NCI-H526 treated with DMSO at 0.1 percent for 48 hours (cell line): ENCODE data around the gene KRTAP19-4.
"Not testable (repeated sequence)": the region's sequence is repeated elsewhere in the genome, so short reads cannot be mapped to it uniquely, and the experiment has no call there.

ENCODE experiments used
- DNase-seq: peaks from one replicate; lab custom pipeline; 2025; lab: John Stamatoyannopoulos, UW

KRTAP19-4 gene

DNA sequence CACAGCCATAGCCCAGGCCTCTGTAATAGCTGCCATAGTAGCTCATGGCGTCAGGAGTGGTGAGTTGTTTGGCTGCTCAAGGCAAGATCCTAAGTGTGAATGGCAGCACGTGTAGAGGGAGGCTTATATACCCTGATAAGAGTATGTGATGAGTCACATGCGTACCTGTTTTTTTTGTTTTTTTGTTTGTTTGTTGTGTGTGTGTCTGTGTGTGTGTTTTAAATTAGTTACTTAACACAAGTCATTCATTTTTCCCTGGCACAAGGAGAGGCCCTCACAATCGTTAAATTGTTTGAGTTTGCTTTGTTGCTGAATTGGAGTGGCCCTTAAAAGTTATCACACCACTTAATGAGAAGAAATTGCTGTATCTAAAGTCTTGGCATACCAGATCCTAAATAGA is at the start of gene KRTAP19-4:
Gene KRTAP19-4 (minus strand): TSS at position 101 of the 400 bp plus-strand sequence. CDS start 55 bp downstream, at position 46.
- DNase-seq, result no peak

DNA sequence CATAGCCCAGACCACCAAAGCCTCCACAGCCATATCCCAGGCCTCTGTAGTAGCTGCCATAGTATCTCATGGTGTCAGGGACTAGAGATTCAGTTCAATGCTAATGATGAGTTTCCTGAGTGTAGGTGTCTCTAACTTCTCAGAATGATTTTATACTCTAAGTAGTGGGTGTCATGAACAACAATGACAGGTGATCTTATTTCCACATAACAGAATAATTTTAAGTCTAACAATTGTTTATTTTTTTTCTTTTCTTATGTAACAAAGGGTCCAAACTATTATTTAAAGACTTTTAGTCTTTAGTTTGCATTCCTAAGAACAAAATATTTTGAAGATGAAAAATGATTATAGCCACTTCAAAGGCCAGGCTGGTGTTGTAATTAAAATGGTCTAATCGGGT is 44.8 kb upstream of the KRTAP19-4 start, which contains the start of gene KRTAP19-6:
Gene KRTAP19-6 (minus strand): TSS at position 101 of the 400 bp plus-strand sequence. CDS start 31 bp downstream, at position 70.
- DNase-seq, result no peak

- no peak for DNase-seq
These were observed 21.9 kb upstream of the KRTAP19-4 start for GRCh38 chr21:30518876-30519275.

DNA sequence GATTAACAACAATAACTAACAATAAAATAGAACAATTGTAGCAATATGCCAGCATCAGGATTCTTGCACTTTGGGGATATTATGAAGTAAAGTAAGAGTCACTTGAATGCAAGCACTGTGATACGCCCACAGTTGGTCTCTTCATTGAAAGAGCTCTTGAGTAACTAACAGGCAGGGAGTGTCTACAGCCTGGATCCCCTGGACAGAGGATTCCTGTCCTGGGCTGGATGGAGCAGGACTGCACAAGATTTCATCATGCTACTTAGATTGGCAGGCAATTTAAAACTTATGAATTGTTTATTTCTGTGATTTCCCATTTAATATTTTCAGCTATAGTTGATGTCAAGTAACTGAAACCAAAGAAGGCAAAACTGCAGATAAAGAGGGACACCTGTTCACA is 18.7 kb upstream of the KRTAP19-4 start:
- no peak for DNase-seq

DNA sequence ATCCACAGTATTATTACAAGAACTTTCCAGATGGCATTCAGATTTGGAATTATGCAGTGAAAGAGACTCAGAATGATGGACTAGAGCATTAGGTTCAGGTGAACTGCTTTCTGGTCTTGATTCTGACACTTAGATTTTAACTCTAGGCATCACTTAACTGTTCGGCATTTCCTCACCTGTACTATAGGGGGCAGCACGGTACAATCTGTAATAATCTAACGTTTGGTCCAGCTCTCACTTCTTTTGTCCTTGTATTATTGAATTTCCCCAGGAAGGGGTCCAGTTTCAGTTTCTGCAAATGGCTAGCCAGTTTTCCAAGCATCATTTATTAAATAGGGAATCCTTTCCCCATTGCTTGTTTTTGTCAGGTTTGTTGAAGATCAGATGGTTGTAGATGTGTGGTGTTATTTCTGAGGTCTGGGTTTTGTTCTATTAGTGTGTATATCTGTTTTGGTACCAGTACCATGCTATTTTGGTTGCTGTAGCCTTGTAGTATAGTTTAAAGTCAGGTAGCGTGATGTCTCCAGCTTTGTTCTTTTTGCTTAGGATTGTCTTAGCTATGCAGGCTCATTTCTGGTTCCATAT is 8.7 kb upstream of the KRTAP19-4 start:
- DNase-seq, result not testable (repeated sequence)

GRCh38 chr21:30502041-30502440 is 5.1 kb upstream of the KRTAP19-4 start, which contains the start of gene KRTAP19-5:
TSS of gene KRTAP19-5 (minus strand) at chr21:30502141. CDS start at chr21:30502090, 51 bp downstream.
- DNase-seq, result no peak

DNA sequence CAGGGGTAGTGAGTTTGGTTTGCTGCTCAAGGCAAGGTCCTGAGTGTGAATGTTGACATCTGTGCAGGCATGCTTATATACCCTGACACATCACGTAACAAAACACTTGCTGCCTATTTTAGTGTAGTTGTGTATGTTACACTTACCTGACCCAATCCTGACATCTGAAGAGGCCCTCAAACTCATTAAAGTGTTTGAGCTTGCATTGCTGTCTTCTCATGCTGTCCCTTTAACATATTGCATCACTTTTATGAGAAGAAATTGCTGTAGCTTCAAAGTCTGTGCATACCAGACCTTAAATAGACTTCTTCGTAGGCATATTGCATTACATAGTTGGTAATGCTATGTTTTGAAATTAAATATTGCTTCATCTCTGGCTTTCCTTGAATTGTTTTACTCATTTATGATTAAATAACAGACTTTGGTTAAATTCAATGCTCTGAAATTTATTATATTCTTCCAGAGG is 5.0 kb downstream of the KRTAP19-4 start, which contains the start of gene KRTAP19-3:
Gene KRTAP19-3 (minus strand): TSS at position 51 of the 466 bp plus-strand sequence. CDS start 56 bp downstream, outside the sequence.
- no peak for DNase-seq

- DNase-seq, result no peak
These were observed 9.6 kb downstream of the KRTAP19-4 start, which contains the start of gene KRTAP19-2 for GRCh38 chr21:30487336-30487735. TSS of gene KRTAP19-2 (minus strand) at chr21:30487436. CDS start at chr21:30487348, 88 bp downstream.

DNA sequence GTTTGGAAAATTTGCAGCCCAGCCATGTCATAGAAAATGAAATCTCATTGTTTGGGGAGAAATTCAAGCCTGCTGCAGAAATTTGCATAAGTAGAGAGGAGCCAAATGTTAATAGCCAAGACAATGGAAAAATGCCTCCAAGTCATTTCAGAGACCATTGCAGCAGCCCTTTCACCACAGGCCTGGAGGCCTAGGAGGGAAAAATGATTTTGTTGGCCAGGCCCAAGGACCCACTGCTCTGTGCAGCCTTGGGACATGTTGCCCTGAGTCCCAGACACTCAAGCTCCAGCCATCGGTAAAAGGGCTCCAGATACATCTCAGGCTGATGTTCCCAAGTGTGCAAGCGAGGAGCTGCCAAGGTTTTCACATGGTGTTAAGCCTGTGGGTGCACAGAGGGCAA is 10.8 kb downstream of the KRTAP19-4 start:
- DNase-seq, result no peak

DNA sequence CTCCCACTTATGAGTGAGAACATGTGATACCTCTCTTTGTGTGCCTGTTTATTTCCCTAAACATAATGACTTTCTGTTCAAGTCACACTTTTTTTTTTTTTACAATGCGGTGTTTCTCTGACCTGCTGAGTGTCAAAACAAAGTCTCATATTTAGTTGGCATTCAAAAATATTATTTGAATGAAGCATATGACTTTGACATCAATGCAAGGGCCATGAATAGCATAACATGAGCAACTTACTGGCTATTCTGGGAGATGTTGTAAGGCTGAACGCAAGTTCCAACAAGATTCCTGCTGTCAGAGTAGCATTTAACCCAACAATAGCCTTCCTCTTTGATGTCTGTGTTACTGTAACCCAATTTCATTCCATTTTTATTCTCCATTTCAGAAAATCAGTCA is 14.8 kb downstream of the KRTAP19-4 start:
- no peak for DNase-seq

DNA sequence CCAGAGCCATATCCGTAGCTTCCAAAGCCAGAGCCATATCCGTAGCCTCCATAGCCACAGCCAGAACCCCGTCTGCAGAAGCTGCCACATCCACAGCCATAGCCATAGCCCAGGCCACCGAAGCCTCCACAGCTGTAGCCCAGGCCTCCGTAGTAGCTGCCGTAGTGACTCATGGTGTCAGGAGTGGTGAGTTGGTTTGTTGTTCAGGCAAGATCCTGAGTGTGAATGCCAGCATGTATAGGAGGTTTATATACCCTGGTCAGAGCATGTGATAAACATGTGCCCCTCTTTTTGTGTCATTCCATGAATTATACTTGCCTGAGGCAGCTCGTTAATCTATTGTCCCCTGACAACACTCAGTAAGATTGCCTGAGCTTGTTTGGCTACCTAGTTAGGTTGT is 16.8 kb downstream of the KRTAP19-4 start, which contains the start of gene KRTAP19-1:
Gene KRTAP19-1 (minus strand): TSS at position 223 of the 400 bp plus-strand sequence. CDS start 50 bp downstream, at position 173.
- no peak for DNase-seq

DNA sequence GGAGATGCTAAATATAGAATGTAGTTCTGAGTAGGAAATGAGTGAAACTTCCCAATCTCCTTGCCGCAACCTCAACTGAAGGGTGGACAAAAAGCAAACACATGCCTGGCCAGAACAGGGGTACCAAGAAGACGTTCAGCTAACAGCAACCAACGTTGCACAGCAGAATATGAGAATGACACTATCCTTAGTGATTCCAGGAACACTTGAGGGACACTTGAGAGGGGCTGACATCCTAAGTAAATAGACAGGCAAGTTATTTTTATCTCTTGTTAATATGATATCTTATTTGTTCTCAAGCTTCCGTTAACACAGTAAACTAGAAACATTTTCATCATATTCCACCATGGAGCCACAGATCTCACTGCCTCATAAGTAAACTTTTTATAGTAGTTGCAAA is 17.7 kb downstream of the KRTAP19-4 start:
- no peak for DNase-seq

DNA sequence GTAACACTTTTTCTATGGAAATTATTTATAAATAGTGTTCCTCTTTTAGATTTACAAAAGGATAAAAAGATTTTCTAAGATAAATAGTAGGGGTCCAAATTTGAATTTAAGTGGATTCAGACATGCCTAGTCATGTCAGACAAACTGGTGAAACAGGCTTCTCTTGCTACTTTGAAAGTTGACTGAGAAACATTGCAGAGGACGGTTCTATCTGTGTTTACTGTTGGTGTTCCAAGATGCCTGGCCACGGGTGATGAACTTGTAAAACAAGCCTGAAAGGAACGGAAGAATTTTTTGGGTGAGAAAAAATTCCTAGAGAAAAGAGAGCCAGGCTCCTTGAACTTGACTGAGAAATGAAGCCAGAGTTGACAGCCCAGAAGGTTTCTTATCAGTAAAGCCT is 19.0 kb downstream of the KRTAP19-4 start:
- no peak for DNase-seq

- DNase-seq, result no peak
These were observed 27.9 kb downstream of the KRTAP19-4 start for GRCh38 chr21:30468900-30469714.

GRCh38 chr21:30463713-30464112 is 33.3 kb downstream of the KRTAP19-4 start:
- DNase-seq, result no peak

GRCh38 chr21:30448514-30448913 is 48.5 kb downstream of the KRTAP19-4 start:
- DNase-seq, result no peak

DNA sequence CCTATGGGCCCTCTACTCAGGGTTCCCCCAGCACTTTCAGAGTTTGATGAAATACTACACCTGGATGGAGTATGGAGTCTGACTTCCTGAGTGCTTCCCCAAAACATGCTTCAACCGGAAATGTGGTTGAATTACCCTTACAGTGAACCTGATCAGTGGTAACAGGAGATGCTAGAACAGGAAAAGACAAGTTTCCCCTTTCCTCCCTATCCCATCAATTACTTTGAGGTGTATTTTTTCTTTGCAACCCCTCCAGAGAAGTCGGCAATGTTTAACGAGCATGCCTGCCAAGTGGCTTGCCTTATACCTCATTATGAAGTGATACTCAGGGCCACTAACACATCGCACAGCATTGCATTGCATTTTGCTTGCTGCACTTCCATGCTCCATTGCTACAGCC is 49.9 kb downstream of the KRTAP19-4 start:
- no peak for DNase-seq
